Neural cell (in vitro differentiated cells): ENCODE results near the gene EYA2. TPM values are rescaled to one million over a fixed set of nuclear protein-coding genes. Genes with fewer than 3 reads are reported as not detected.

Source experiments
- H2AFZ ChIP-seq: fragments of 200-600, 300-800 bp; sonication (generic), shearing (Covaris generic); 2 replicates; pipeline ENCODE4 v1.6.0; 2014; ENCODE audit warnings: low read depth, mild to moderate bottlenecking, antibody characterized with exemption, low read length, moderate library complexity
- H3F3A ChIP-seq: fragments of 200-600 bp; shearing (Covaris generic); 2 replicates; pipeline ENCODE4 v1.6.1; 2016; ENCODE audit warnings: mild to moderate bottlenecking, moderate library complexity, mixed read lengths, antibody characterized with exemption, low read length; ENCODE audit not compliant: insufficient read depth, poor library complexity, severe bottlenecking
- H3K27ac ChIP-seq: fragments of 200-600, 300-800 bp; sonication (generic), shearing (Covaris generic); 2 replicates; pipeline ENCODE4 v1.5.1; 2014; ENCODE audit warnings: mild to moderate bottlenecking, low read length, moderate library complexity
- H3K27me3 ChIP-seq: fragments of 300-800, 200-600 bp; sonication (generic), shearing (Covaris generic); 2 replicates; pipeline ENCODE4 v1.6.0; 2014; ENCODE audit warnings: mild to moderate bottlenecking, low read depth, low read length, moderate library complexity; ENCODE audit not compliant: insufficient read depth
- H3K36me3 ChIP-seq: fragments of 300-800, 200-600 bp; sonication (generic), shearing (Covaris generic); 2 replicates; pipeline ENCODE4 v1.5.1; 2014; ENCODE audit warnings: mild to moderate bottlenecking, antibody characterized with exemption, low read length, moderate library complexity; ENCODE audit not compliant: insufficient read depth
- H3K4me2 ChIP-seq: fragments of 300-800, 200-600 bp; sonication (generic), shearing (Covaris generic); 2 replicates; pipeline ENCODE4 v1.6.0; 2014; ENCODE audit warnings: mild to moderate bottlenecking, low read length
- H3K4me3 ChIP-seq: fragments of 300-800, 200-600 bp; sonication (generic), shearing (Covaris generic); 2 replicates; pipeline ENCODE4 v1.5.1; 2014; ENCODE audit warnings: mild to moderate bottlenecking, low read length, moderate library complexity
- H3K79me2 ChIP-seq: fragments of 200-600 bp; shearing (Covaris generic); replicated peaks from 2 replicates; pipeline ENCODE4 v1.6.0; 2014; ENCODE audit warnings: mild to moderate bottlenecking, low read length, moderate library complexity; ENCODE audit not compliant: insufficient read depth
- H3K9ac ChIP-seq: fragments of 300-800, 200-600 bp; sonication (generic), shearing (Covaris generic); 2 replicates; pipeline ENCODE4 v1.6.1; 2016; ENCODE audit warnings: mild to moderate bottlenecking, low read length, mixed read lengths
- H3K9me2 ChIP-seq: fragments of 200-600 bp; shearing (Covaris generic); 2 replicates; pipeline ENCODE4 v1.6.1; 2016; ENCODE audit warnings: mild to moderate bottlenecking, low read length, mixed read lengths; ENCODE audit not compliant: insufficient read depth
- H3K9me3 ChIP-seq: fragments of 200-600, 300-800 bp; sonication (generic), shearing (Covaris generic); 2 replicates; pipeline ENCODE4 v1.6.1; 2016; ENCODE audit warnings: mild to moderate bottlenecking, mixed run types, low read length, moderate library complexity, mixed read lengths
- H4K20me1 ChIP-seq: fragments of 200-600 bp; shearing (Covaris generic); 2 replicates; pipeline ENCODE4 v1.6.1; 2016; ENCODE audit warnings: mild to moderate bottlenecking, mixed run types; ENCODE audit not compliant: insufficient read depth
- EP300 ChIP-seq: fragments of 450-650 bp; conservative IDR thresholded peaks from 2 replicates; pipeline ENCODE4 v1.6.1; 2014; ENCODE audit warnings: antibody characterized with exemption, mild to moderate bottlenecking, moderate library complexity; ENCODE audit not compliant: poor library complexity, severe bottlenecking
- EZH2 ChIP-seq: fragments of 200-600, 300-800 bp; shearing (Covaris generic), sonication (generic); IDR thresholded peaks from 2 replicates; pipeline ENCODE4 v1.6.1; 2014; ENCODE audit warnings: antibody characterized with exemption, low read length, borderline replicate concordance, mild to moderate bottlenecking; ENCODE audit not compliant: insufficient read depth, poor library complexity, severe bottlenecking
- MXI1 ChIP-seq: fragments of 450-650 bp; conservative IDR thresholded peaks from 2 replicates; pipeline ENCODE4 v1.6.1; 2014; ENCODE audit warnings: antibody characterized with exemption, mild to moderate bottlenecking; ENCODE audit not compliant: poor library complexity, severe bottlenecking
- POLR2AphosphoS5 ChIP-seq: IDR thresholded peaks from 2 replicates; pipeline ENCODE4 v1.6.1; 2012
- RAD21 ChIP-seq: fragments of 450-650 bp; conservative IDR thresholded peaks from 2 replicates; pipeline ENCODE4 v1.6.1; 2014; ENCODE audit warnings: antibody characterized with exemption, mild to moderate bottlenecking, moderate library complexity
- SMC3 ChIP-seq: fragments of 450-650 bp; conservative IDR thresholded peaks from 2 replicates; pipeline ENCODE4 v1.6.1; 2014; ENCODE audit warnings: antibody characterized with exemption, mild to moderate bottlenecking, moderate library complexity; ENCODE audit not compliant: poor library complexity
- TAF1 ChIP-seq: IDR thresholded peaks from 2 replicates; pipeline ENCODE4 v1.6.1; 2012; ENCODE audit warnings: low read depth
- polyA plus RNA-seq: library from polyadenylated mRNA; depleted of rRNA; stranded (reverse); fragments of >200 nt; gene quantifications from 2 replicates; pipeline ENCODE4 v1.2.3, GENCODE V29; 2014
- TF ChIP-seq, protein P1 (sequence below): IDR thresholded peaks from 2 replicates; pipeline ENCODE4 v1.6.1; 2012; ENCODE audit warnings: borderline replicate concordance
- TF ChIP-seq, protein P2 (sequence below): fragments of 450-650 bp; IDR thresholded peaks from 2 replicates; pipeline ENCODE4 v1.5.1; 2014; ENCODE audit warnings: antibody characterized with exemption, mild to moderate bottlenecking, moderate library complexity; ENCODE audit not compliant: poor library complexity, severe bottlenecking

Gene EYA2
- polyA plus RNA-seq, 1 donor from 2014 or later: 0.88 TPM

DNA sequence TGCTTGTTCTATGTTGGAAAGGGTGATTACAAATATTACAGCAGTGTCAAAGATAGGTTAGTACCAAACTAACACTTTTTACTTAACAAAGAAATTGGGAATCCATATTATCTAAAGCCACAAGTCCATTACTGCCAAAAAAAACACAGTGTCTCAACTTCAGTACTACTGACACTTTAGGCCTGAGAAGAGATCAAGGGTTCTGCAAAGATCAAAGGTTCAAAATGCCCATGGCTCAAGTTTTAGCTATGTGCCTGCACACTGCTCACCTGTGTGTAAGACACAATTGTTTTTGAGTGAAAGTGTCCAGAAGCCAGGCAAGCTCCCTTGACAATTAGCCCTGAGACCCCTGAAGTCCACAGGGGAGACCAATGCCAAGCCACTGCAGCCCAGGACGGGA is 329.3 kb downstream of the EYA2 start:
- no peak overlapping the region for H3K4me2 ChIP-seq
- H3K27me3 ChIP-seq: no peaks in the 10 kb centered on the region
- no peaks in the 10 kb centered on the region for H4K20me1 ChIP-seq
- no peak overlapping the region for H3K27ac ChIP-seq
- no peaks in the 10 kb centered on the region for H3F3A ChIP-seq
- H3K9me3 ChIP-seq: no peaks in the 10 kb centered on the region
- H3K36me3 ChIP-seq: peaks cover 6% of the 10 kb centered on the region
- H3K79me2 ChIP-seq: no peaks in the 10 kb centered on the region
- no peaks in the 10 kb centered on the region for H3K9me2 ChIP-seq
- H3K4me3 ChIP-seq: no peak overlapping the region
- H2AFZ ChIP-seq: no peak overlapping the region
- TF ChIP-seq SMC3: no peak
- TF ChIP-seq EZH2: no peak
- no peak for TF ChIP-seq MXI1
- TF ChIP-seq EP300: no peak
- TF ChIP-seq RAD21: no peak
- TF ChIP-seq TAF1: no peak
- TF ChIP-seq POLR2AphosphoS5: no peak
- TF ChIP-seq, protein P1, sequence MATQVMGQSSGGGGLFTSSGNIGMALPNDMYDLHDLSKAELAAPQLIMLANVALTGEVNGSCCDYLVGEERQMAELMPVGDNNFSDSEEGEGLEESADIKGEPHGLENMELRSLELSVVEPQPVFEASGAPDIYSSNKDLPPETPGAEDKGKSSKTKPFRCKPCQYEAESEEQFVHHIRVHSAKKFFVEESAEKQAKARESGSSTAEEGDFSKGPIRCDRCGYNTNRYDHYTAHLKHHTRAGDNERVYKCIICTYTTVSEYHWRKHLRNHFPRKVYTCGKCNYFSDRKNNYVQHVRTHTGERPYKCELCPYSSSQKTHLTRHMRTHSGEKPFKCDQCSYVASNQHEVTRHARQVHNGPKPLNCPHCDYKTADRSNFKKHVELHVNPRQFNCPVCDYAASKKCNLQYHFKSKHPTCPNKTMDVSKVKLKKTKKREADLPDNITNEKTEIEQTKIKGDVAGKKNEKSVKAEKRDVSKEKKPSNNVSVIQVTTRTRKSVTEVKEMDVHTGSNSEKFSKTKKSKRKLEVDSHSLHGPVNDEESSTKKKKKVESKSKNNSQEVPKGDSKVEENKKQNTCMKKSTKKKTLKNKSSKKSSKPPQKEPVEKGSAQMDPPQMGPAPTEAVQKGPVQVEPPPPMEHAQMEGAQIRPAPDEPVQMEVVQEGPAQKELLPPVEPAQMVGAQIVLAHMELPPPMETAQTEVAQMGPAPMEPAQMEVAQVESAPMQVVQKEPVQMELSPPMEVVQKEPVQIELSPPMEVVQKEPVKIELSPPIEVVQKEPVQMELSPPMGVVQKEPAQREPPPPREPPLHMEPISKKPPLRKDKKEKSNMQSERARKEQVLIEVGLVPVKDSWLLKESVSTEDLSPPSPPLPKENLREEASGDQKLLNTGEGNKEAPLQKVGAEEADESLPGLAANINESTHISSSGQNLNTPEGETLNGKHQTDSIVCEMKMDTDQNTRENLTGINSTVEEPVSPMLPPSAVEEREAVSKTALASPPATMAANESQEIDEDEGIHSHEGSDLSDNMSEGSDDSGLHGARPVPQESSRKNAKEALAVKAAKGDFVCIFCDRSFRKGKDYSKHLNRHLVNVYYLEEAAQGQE: no peak
- TF ChIP-seq, protein P2, sequence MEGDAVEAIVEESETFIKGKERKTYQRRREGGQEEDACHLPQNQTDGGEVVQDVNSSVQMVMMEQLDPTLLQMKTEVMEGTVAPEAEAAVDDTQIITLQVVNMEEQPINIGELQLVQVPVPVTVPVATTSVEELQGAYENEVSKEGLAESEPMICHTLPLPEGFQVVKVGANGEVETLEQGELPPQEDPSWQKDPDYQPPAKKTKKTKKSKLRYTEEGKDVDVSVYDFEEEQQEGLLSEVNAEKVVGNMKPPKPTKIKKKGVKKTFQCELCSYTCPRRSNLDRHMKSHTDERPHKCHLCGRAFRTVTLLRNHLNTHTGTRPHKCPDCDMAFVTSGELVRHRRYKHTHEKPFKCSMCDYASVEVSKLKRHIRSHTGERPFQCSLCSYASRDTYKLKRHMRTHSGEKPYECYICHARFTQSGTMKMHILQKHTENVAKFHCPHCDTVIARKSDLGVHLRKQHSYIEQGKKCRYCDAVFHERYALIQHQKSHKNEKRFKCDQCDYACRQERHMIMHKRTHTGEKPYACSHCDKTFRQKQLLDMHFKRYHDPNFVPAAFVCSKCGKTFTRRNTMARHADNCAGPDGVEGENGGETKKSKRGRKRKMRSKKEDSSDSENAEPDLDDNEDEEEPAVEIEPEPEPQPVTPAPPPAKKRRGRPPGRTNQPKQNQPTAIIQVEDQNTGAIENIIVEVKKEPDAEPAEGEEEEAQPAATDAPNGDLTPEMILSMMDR: no peak
- H3K9ac ChIP-seq: no peak overlapping the region

DNA sequence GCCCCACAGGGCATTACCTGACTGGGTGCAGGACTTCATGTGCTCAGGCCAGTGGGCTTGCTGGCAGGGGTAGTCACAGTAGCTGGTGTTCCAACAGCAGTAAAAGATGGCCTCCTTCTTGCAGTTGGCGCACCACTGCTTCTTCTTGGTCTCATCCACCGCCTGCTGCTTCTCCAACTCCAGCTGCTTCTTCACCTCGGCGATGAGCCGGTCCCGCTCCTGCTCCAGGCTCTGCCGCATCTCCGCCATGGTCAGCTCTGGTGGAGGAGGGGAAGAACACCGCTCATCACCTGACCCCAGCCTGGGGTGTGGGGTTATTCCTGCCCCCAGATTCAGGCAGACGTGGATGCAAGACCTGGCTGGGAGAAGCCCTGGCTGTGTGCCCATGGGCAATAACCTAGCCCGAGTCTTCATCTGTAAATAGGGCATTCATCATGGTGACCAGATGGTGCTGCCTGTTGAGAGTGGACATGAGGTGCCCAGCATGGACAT is 329.7 kb downstream of the EYA2 start:
- Histone ChIP-seq H3K79me2 (no peaks in the 10 kb centered on the region), H3K9me3 (no peaks in the 10 kb centered on the region), H3F3A (no peaks in the 10 kb centered on the region), H2AFZ (no peak overlapping the region), H3K4me3 (no peak overlapping the region), H3K9ac (no peak overlapping the region), H4K20me1 (no peaks in the 10 kb centered on the region), H3K36me3 (peaks cover 6% of the 10 kb centered on the region), H3K27me3 (no peaks in the 10 kb centered on the region), H3K9me2 (no peaks in the 10 kb centered on the region), H3K27ac (no peak overlapping the region), H3K4me2 (no peak overlapping the region)
- TF ChIP-seq POLR2AphosphoS5 (no peak), MXI1 (no peak), TAF1 (no peak), EP300 (no peak), RAD21 (no peak), EZH2 (no peak), SMC3 (no peak)
- TF ChIP-seq, protein P2: no peak
- TF ChIP-seq, protein P1: no peak
